Activated CD8-positive, alpha-beta memory T cell treated with anti-CD3 and anti-CD28 coated beads for 1 hour (primary cell): ENCODE results near the gene LIMA1.
A peak's percentile ranks its signal among the peaks of the same experiment; 100 is the strongest.
"Not testable (repeated sequence)": the region's sequence is repeated elsewhere in the genome, so short reads cannot be mapped to it uniquely, and the experiment has no call there.

Source experiments
- DNase-seq, 2 donors: peaks; one replicate each; pipeline ENCODE4 v3.0.0-alpha.2; 2020; ENCODE audit warnings: low read depth in 1 of 2; ENCODE audit errors: extremely low read depth in 1 of 2

Gene LIMA1

DNA sequence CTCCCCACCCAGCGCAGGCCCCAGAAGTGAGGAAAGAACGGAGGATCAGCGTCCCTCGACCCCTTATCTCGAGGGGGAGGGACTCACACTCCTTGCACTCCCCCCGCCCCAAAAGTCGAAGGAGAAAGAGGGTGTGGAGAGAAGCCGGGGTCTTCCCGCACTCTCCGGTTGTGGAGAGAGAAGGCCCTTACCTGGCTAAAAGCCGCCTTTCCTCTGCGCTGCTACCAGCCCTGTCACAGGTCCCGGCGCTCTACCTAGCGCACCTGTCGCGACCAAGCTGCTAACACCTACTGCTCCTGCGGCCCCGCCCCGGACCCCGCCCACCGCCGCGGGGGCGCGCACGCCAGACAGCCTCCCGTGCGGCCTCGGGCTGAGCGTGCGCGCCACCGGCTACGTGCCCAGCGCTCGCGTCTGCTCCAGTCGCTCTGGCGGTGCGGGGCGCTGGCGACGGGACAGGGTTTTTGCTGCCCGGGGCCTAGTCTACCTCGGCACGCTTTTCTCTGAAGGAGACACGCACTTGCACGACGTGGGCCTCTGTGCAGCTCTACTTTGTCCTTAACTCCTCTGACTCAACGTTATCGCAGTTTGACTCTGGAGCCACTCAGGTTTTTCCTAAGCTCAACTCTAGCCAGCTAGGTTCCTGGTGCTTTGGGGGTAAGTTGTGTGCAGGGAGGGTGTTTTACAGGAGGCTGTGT, at the start of gene LIMA1:
Gene LIMA1, minus strand, starts transcription at position 292 of the 695 bp plus-strand sequence. CDS start 34,769 bp downstream, outside the sequence.
- peak; percentile 70 to 90 for DNase-seq

DNA sequence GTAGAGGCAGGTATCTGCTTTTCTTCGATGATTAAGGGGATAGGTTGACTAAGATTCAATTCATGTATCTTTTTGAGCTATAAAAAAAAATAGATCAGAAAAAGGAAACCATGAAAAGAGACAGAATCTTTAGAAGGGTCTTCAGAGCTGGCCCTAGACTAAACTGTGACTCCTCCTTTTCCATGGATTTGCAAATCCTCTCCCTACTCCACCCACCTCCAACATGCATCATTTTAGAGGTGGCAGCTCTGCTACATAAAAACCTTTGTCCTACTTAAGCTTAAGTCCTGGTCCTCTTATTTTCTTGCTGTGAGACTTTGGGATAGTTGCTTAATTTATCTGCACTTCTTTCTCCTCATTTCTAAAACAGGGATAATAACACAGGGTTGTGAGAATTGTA, 48.4 kb upstream of the LIMA1 start:
- DNase-seq, result no peak

DNA sequence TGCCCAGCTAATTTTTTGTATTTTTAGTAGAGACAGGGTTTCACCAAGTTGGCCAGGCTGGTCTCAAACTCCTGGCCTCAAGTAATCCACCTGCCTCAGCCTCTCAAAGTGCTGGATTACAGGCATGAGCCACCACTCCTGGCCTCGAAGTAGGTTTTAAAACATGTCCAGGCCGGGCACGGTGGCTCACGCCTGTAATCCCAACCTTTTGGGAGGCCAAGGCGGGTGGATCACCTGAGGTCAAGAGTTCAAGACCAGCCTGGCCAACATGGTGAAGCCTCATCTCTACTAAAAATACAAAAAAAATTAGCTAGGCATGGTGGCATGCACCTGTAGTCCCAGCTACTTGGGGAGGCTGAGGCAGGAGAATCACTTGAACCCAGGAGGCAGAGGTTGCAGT, 45.3 kb upstream of the LIMA1 start:
- DNase-seq, result not testable (repeated sequence)

DNA sequence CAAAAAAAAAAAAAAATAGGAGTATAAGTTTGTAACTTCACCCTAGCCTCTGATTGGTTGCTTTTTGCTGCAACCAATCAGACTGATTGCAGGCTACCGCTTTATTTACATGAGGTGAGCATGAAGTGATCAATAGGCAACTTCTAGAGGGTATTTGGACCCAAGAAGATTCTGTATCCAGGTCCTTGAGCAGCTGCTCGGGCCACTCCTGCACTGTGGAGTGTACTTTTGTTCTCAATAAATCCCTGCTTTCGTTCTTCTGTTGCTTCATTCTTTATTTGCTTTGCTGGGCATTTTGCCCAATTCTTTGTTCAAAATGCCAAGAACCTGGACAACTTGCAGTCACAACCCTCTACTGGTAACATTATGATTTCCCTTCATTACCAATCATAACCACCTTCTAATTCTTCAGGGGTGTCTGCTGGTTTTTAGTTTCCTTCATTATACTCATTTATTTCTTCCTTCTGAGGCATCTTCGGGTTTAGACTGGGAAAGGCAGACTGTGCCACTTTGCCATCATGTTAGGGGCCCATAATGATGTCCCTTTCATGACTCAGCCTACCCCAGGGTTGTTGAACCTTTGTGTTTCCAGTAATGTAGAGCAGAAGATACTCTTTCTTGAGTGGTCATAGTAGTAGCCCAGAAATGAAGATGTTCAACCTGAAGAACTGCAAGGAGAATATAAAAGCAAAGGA, 43.4 kb upstream of the LIMA1 start:
- no peak for DNase-seq

DNA sequence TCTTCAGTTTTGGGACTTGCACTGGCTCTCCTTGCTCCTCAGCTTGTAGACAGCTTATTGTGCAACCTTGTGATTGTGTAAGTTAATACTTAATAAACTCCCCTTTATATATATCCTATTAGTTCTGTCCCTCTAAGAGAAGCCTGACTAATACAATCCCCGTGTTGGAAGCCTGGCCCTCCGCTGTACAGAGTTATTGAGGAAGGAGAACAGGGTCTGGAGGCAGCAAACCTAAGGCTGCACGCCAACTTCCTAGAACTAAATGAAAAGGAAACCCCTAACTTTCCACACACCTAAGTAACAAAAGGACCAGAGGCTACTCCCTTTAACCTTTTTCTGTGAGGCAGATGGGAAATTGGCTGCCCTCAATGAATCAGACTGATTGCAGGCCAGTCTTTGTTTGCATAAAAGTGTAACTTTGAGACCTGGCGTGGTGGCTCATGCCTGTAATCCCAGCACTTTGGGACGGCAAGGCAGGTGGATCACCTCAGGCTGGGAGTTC, 42.6 kb upstream of the LIMA1 start:
- no peak for DNase-seq

DNA sequence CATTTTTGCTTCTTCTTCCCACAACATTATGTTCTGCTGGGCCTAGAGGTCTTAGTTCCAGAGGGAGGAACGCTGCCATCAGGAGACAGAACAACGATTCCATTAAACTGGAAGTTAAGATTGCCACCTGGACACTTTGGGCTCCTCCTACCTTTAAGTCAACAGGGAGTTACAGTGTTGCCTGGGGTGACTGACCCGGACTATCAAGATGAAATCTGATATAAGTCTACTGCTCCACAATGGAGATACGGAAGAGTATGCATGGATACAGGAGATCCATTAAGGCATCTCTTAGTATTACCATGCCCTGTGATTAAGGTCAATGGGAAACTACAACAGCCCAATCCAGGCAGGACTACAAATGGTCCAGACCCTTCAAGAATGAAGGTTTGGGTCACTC, 41.5 kb upstream of the LIMA1 start:
- DNase-seq, result not testable (repeated sequence)

DNA sequence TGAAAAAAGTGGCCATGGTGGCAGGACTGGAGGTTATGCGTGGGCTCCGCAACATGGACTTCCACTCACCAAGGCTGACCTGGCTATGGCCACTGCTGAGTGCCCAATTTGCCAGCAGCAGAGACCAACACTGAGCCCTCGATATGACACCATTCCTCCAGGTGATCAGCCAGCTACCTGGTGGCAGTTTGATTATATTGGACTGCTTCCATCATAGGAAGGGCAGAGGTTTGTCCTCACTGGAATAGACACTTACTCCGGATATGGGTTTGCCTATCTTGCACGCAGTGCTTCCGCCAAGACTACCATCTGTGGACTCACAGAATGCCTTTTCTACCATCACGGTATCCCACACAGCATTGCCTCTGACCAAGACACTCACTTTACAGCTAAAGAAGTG, 40.8 kb upstream of the LIMA1 start:
- not testable (repeated sequence) for DNase-seq

DNA sequence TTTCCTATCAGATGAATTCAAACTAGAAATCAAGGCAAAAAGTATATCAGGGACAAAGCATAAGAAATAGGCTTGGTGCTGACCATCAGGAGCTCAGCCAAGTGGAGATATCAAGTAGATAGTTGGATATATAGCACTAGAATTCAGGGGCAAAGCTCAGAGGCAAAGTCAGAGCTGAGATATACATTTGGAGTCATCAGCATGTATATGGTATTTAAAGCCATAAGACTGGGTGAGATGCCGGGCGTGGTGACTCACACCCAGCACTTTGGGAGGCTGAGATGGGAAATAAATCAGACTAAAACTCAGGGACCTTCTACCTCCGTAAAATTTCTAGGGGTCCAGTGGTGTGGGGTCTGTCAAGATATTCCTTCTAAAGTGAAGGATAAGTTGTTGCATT, 38.9 kb upstream of the LIMA1 start:
- DNase-seq, result no peak

DNA sequence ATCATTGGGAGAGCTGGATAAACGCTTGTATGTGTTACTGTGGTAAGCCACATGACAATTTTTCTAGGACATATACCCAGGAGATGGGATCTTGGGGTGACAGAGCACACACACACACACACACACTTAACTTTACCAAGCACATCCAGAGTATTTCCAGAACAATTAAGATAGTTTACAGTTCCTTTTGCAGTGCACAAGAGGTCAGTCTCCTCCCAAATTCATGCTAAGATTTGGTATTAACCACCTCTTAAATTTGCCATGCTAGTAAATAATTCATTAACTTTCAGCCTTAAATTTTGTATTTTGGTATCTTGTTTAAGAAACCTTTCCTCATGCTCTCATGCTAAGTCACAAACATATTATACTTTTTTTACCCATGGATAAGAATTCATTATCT, 33.9 kb upstream of the LIMA1 start:
- DNase-seq, result no peak

DNA sequence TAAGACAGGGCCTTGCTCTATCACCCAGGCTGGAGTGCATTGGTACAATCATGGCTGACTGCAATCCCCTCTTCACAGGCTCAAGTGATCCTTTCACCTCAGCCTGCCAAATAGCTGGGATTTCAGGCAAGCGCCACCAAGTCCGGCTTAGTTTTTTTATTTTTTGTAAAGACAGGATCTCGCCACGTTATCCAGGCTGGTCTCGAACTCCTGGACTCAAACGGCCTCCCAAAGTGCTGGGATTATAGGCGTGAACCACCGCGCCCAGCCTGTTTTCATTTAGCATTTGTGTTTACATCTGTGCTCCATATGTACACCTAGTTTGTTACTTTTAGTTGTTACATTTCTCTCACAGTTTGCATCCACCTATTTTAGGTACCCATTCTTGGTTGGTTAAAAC, 32.5 kb upstream of the LIMA1 start:
- no peak for DNase-seq

DNA sequence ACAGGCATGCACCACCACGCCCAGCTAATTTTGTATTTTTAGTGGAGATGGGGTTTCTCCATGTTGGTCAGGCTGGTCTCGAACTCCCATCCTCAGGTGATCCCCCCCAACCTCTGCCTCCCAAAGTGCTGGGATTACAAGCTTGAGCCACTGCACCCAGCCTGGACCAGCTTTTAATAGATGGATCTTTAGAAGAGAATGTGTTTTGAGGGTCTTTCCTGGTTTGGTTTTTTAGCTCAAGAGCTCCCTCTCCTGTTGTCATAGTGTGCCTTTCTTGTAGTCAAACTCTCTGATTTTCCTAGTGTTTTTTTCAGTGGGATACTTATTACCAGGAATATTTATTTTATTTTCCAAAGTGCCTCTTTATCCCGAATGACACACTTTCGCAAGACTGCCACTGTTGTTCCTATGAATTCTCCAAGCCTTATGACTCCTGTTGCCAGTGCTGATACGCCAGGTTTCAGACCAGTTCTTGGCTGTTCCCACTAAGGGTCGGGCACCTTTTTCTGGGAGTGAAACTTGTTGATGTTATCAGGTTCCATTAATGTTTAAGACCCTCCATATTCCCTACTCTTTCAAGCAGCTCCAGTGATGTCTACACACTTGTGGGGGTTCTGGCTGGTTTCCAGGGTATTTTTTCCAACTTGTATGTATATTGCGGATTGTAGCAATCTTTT, 31.5 kb upstream of the LIMA1 start:
- no peak for DNase-seq

DNA sequence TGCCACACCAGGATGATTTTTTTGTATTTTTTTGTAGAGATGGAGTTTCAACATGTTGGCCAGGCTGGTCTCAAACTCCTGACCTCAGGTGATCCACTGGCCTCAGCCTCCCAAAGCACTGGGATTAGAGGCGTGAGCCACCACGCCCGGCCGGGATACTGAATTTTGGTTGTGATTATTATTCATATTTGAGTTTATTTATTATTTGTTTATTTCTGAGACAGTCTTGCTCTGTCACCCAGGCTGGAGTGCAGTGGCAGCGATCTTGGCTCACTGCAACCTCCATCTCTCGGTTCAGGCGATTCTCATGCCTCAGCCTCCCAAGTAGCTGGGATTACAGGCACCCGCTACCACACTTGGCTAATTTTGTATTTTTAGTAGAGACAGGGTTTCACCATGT, 30.7 kb upstream of the LIMA1 start:
- not testable (repeated sequence) for DNase-seq

DNA sequence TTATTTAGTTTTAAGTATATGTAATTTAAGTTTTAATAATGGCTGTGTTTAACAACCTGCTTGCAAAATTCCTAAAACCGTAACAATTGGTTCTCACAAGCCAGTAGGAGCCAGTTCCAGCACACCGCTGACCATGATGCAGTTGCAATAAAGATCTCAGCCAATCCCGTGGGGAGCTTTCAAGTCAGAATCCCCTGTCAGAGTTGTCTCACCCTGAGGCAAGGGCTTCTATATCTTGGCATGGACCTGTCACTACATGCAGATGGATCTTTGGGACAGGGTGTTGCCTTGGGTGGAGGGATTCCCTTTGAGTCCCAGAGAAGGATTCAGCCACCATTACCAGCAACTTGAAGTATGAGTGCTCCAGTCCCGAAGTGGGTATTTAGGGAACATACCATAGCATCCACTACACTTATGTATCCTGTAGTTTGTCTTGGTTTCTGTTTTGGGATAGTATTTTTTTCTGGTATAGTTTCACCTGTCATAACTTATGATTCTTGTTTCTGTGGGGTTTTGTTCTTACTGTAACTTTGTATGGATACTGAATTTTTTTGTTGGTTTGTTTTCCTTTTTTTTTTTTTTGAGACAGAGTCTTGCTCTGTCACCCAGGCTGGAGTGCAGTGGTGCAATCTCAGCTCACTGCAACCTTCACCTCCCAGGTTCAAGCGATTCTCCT, 30.1 kb upstream of the LIMA1 start:
- DNase-seq, result no peak

DNA sequence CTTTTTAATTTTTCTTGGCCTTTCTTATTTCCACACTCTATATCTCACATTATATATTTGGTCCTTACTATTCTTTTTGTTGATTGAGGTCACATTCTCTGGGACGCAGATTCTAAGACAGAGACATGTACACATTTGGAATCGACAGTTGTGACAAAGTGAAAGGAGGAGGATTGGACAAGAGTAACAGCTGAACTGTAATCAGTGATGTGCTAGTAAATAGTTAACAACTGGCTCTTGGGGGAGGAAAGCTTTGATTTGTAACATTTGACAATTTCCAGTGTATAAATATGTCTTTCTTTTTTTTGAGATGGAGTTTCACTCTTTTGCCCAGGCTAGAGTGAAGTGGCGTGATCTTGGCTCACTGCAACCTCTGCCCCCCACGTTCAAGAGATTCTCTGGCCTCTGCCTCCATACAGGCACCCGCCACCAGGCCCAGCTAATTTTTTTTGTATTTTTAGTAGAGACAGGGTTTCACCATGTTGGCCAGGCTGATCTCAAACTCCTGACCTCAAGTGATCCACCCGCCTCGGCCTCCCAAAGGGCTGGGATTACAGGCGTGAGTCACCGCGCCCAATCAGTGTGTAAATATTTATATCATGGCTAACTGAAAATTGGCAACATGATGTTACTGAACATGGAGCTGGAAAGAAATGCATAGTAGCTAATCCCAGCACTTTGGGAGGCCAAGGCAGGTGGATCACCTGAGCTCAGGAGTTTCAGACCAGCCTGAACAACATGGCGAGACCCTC, 28.7 kb upstream of the LIMA1 start:
- DNase-seq, result not testable (repeated sequence)

DNA sequence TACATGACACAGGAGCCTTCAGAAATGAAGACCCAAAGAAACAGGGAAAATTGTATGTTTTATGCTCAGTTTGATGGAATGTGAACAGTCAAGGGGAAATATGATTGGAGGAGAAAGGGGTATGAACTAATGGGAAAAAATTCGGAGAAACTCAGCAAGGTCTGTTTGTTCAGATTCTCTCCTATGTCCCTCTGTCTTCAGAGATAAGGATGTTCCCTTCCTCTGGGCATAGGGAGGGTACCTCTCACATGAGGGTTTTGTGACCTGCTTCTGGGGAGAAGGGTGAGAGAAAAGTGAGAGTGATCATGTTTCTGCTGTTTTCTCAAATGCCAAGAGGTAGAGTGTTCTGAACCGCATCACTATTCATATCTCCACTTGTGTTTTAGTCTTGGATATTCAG, 26.6 kb upstream of the LIMA1 start:
- DNase-seq, result no peak

DNA sequence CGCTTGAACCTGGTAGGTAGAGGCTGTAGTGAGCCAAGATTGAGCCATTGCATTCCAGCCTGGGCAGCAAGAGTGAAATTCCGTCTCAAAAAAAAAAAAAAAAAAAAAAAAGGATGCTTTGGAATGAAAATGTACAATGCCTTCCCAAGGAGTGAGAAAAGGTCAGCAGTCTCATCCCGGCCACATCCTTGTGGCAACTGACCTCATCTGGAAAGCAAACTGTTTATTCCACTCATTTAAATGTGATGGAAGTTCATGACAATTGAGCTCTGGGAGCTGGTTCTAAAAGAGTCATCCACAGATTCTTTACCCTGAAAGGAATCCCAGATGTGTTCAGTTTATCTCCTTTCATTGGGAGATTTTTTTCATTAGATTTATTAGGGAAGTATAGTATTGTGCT, 19.4 kb upstream of the LIMA1 start:
- no peak for DNase-seq

DNA sequence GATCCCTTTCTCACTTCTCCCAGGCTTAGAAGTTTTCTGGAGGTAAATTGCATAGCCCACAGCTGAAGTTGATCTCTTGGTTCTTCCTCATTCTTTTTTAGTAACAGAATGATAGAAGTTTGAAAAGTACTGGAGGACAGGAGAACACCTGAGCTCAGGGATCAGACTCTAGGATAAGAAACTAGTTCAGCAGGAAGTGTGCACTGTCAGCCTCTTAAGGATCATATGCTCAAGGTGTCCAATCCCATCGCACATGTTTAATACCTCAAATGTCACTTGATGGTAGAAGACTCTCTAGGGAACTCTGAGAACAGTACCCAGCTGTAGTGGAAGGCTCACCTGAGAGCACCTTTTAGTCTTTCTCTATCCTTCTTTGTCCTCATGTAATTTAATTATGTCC, 14.7 kb upstream of the LIMA1 start:
- no peak for DNase-seq

DNA sequence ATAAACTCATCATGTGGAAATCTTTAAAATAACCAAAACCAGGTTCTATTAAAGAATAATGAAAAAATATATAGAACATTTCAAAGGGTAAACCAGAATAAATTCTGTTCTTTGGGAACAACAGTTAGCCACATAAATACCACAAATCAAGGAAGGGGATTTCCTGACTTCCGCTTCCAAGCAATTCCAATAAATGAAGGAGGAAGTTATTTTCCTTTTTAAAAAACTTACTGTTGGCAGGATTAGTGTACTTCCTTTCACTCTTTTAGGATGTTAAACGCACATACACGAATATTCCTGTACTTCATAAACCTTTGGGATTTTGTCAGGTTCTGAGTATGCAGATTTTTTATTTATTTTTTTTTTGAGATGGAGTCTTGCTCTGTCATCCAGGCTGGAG, 13.7 kb upstream of the LIMA1 start:
- no peak for DNase-seq

DNA sequence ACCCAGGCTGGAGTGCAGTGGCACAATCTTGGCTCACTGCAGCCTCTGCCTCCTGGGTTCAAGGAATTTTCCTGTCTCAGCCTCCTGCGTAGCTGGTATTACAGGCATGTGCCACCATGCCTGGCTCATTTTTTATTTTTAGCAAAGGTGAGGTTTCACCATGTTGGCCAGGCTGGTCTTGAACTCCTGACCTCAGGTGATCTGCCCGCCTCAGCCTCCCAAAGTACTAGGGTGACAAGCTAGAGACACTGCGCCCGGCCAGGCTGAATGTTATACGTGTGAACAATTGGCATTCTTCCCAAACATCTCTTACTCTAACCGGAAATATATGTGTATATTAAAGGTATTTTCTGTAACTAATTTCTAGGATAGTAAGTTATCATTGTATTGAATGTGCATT, 13.2 kb upstream of the LIMA1 start:
- DNase-seq, result no peak

DNA sequence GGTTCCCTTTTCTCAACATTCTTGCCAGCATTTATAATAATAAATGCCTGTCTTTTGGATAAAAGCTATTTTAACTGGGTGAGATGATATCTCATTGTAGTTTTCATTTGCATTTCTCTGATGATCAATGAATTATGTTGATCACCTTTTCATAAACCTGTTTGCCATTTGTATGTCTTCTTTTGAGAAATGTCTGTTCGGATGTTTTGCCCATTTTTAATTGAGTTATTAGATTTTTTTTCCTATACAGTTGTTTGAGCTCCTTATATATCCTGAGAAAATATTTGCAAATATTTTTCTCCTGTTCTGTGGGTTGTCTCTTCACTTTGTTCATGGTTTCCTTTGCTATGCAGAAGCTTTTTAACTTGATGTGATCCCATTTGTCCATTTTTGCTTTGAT, 8.1 kb upstream of the LIMA1 start:
- DNase-seq, result no peak

DNA sequence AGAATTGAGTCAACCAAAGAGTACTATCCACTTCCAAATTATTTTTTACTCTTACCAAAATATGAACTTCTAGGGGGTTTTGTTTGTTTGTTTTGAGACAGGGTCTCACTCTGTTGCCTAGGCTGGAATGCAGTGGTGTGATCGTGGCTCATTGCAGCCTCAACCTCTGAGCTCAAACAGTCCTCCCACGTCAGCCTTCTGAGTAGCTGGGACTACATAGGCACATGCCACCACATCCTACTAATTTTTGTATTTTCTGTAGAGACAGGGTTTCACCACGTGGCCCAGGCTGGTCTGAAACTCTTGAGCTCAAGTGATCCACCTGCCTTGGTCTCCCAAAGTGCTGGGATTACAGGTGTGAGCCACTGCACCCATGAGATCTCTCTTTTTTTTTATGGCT, 7.4 kb upstream of the LIMA1 start:
- DNase-seq, result not testable (repeated sequence)
